Suprapubic skin (tissue), 3 donors: ENCODE data around the gene GRID1.

Source experiments
- POLR2AphosphoS5 ChIP-seq, 3 donors: sonication (generic); formaldehyde crosslinking; IDR thresholded peaks; one replicate each; pipeline ENCODE4 v1.6.1; 2017; ENCODE audit warnings: antibody characterized with exemption in 3 of 3
- TF ChIP-seq, protein P1 (sequence below), 2 donors: fragments of 200-600 bp in 1 of 2; fragments of 450-650 bp in 1 of 2; sonication (generic) in 1 of 2; IDR thresholded peaks; one replicate each; pipeline ENCODE4 v1.5.1; 2016 to 2019; ENCODE audit warnings: antibody characterized with exemption in 2 of 2, mild to moderate bottlenecking in 1 of 2, moderate library complexity in 1 of 2

DNA sequence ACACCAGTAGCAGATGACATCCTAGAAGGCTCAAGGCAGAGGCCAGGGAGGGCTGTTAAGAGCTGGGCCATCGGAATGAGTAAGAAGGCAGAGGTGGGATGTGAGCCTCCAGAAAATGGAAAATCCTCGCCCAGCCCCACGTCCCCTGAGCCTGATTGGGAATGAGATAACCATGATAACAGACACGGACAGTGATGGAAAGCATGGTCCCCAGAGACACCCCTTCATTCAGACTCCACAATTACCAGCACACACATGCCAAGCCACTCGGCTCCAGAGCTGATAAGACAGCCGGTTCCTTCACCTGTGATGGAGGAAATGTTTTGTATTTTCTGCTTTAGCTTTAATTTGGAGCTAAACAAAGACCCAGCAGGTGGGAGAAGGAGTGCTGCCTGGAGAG, 106.0 kb downstream of the GRID1 start:
- TF ChIP-seq, protein P1, sequence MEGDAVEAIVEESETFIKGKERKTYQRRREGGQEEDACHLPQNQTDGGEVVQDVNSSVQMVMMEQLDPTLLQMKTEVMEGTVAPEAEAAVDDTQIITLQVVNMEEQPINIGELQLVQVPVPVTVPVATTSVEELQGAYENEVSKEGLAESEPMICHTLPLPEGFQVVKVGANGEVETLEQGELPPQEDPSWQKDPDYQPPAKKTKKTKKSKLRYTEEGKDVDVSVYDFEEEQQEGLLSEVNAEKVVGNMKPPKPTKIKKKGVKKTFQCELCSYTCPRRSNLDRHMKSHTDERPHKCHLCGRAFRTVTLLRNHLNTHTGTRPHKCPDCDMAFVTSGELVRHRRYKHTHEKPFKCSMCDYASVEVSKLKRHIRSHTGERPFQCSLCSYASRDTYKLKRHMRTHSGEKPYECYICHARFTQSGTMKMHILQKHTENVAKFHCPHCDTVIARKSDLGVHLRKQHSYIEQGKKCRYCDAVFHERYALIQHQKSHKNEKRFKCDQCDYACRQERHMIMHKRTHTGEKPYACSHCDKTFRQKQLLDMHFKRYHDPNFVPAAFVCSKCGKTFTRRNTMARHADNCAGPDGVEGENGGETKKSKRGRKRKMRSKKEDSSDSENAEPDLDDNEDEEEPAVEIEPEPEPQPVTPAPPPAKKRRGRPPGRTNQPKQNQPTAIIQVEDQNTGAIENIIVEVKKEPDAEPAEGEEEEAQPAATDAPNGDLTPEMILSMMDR (IDR thresholded peaks at IDR 0.05), result no peak
- TF ChIP-seq POLR2AphosphoS5 (IDR thresholded peaks at IDR 0.05), result no peak
